Karpas-422 (cell line): ENCODE results near the gene F13A1. TPM values are rescaled to one million over a fixed set of nuclear protein-coding genes. Genes with fewer than 3 reads are reported as not detected.

Source experiments
- DNase-seq: peaks from one replicate; pipeline ENCODE4 v3.0.0-alpha.2; 2015
- H2AFZ ChIP-seq: fragments of 200-600 bp; sonication (generic); 2 replicates; pipeline ENCODE4 v1.6.1; 2014; ENCODE audit warnings: antibody characterized with exemption, low read length, mixed read lengths
- H3K27ac ChIP-seq: fragments of 200-600 bp; sonication (generic); 2 replicates; pipeline ENCODE4 v1.5.1; 2014; ENCODE audit warnings: mild to moderate bottlenecking, low read length, moderate library complexity
- H3K27me3 ChIP-seq: fragments of 200-600 bp; sonication (generic); 2 replicates; pipeline ENCODE4 v1.6.1; 2014; ENCODE audit warnings: low read length, mixed read lengths
- H3K36me3 ChIP-seq: fragments of 200-600 bp; sonication (generic); 2 replicates; pipeline ENCODE4 v1.6.1; 2014; ENCODE audit warnings: low read length, mixed read lengths; ENCODE audit not compliant: insufficient read depth
- H3K4me1 ChIP-seq: fragments of 200-600 bp; sonication (generic); 2 replicates; pipeline ENCODE4 v1.6.1; 2014; ENCODE audit warnings: mild to moderate bottlenecking, low read length, mixed read lengths
- H3K4me2 ChIP-seq: fragments of 200-600 bp; sonication (generic); 2 replicates; pipeline ENCODE4 v1.6.1; 2014; ENCODE audit warnings: low read length, low read depth, mild to moderate bottlenecking; ENCODE audit not compliant: poor library complexity, severe bottlenecking
- H3K4me3 ChIP-seq: fragments of 200-600 bp; sonication (generic); 2 replicates; pipeline ENCODE4 v1.5.1; 2014; ENCODE audit warnings: mild to moderate bottlenecking, antibody characterized with exemption, low read length, mixed read lengths
- H3K79me2 ChIP-seq: fragments of 200-600 bp; sonication (generic); 2 replicates; pipeline ENCODE4 v1.6.1; 2014; ENCODE audit warnings: mild to moderate bottlenecking, low read length, mixed read lengths
- H3K9ac ChIP-seq: fragments of 200-600 bp; sonication (generic); 2 replicates; pipeline ENCODE4 v1.6.0; 2014; ENCODE audit warnings: low read length
- H3K9me2 ChIP-seq: fragments of 200-600 bp; sonication (generic), shearing (Covaris generic); replicated peaks from 2 replicates; pipeline ENCODE4 v1.6.0; 2014; ENCODE audit warnings: mild to moderate bottlenecking, low read length, moderate library complexity; ENCODE audit not compliant: insufficient read depth
- H3K9me3 ChIP-seq: fragments of 300-700, 200-600 bp; sonication (generic); 2 replicates; pipeline ENCODE4 v1.6.1; 2014; ENCODE audit warnings: low read length, mixed read lengths
- H4K20me1 ChIP-seq: fragments of 200-600 bp; sonication (generic); 2 replicates; pipeline ENCODE4 v1.6.1; 2014; ENCODE audit warnings: mild to moderate bottlenecking, antibody characterized with exemption, low read length, low read depth; ENCODE audit not compliant: insufficient read depth
- total RNA-seq: library from RNA; depleted of rRNA; stranded (reverse); fragments of >200 nt; shearing (Covaris generic); gene quantifications from 2 replicates; pipeline ENCODE4 v1.2.3, GENCODE V29; 2014; ENCODE audit warnings: low replicate concordance

F13A1 gene
- total RNA-seq, 1 experiment from 2014 or later = 0.78 TPM

DNA sequence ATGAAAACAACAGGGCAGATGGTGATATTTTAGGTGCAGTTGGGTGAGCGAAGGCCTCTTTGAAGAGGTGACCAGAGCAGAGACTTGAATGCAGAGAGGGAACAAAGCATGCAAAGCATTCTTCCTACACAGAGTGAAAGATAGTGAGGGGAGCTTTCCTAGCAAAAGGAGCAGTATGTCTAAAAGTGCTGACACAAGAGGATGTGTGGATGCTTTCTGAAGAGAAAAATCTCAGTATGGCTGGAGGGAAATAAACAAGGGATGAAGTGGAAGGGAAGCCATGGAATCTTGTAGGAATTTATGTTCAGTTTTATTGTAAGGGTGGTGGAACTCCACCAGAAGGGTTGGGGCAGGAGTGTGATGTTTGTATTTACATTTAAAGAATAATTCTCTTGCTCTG lies 128.6 kb downstream of the F13A1 start:
- no peaks in the 10 kb centered on the region for H3K79me2 ChIP-seq
- no peak overlapping the region for H2AFZ ChIP-seq
- H3K4me3 ChIP-seq = no peak overlapping the region
- H3K27ac ChIP-seq = no peak overlapping the region
- H3K36me3 ChIP-seq = no peaks in the 10 kb centered on the region
- no peaks in the 10 kb centered on the region for H4K20me1 ChIP-seq
- no peak overlapping the region for H3K4me2 ChIP-seq
- H3K9ac ChIP-seq = no peak overlapping the region
- H3K9me3 ChIP-seq = no peaks in the 10 kb centered on the region
- H3K9me2 ChIP-seq = no peaks in the 10 kb centered on the region
- H3K4me1 ChIP-seq = no peaks in the 10 kb centered on the region
- DNase-seq = no peak
- H3K27me3 ChIP-seq = no peaks in the 10 kb centered on the region

- Histone ChIP-seq H3K36me3 (no peaks in the 10 kb centered on the region), H3K9me3 (no peaks in the 10 kb centered on the region), H3K27ac (no peak overlapping the region), H3K4me3 (no peak overlapping the region), H3K9me2 (no peaks in the 10 kb centered on the region), H3K79me2 (no peaks in the 10 kb centered on the region), H3K27me3 (no peaks in the 10 kb centered on the region), H3K4me2 (no peak overlapping the region), H3K9ac (no peak overlapping the region), H2AFZ (no peak overlapping the region), H3K4me1 (no peaks in the 10 kb centered on the region), H4K20me1 (no peaks in the 10 kb centered on the region)
- peak; percentile 45 for DNase-seq
Measured at GRCh38 chr6:6191476-6191875, 129.0 kb downstream of the F13A1 start.

DNA sequence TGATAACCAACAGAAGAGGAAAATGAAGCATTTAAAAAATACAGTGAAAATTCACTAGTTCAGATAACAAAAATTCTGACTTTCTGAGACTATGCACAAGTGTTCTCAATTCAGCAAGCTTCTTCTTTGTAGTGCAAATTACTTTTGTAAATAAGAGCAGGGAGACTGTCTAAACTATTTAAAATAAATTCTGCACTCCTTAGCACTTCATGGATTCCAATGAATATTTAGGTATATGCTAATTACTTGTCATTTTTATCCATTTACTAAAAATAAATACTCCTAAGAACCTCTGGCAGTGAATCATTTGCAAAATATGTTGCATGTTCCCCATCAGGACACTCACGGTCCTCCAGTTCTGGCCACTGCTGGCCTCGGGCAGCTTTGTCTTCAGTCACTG lies 139.8 kb downstream of the F13A1 start:
- Histone ChIP-seq H3K4me1 (no peaks in the 10 kb centered on the region), H3K4me2 (no peak overlapping the region), H3K27me3 (no peaks in the 10 kb centered on the region), H3K9me3 (no peaks in the 10 kb centered on the region), H3K4me3 (no peak overlapping the region), H3K9ac (no peak overlapping the region), H3K27ac (no peak overlapping the region), H3K9me2 (no peaks in the 10 kb centered on the region), H2AFZ (no peak overlapping the region), H3K79me2 (no peaks in the 10 kb centered on the region), H4K20me1 (no peaks in the 10 kb centered on the region), H3K36me3 (no peaks in the 10 kb centered on the region)
- no peak for DNase-seq

GRCh38 chr6:6179858-6180623 lies 140.4 kb downstream of the F13A1 start:
- Histone ChIP-seq H3K9me3 (no peaks in the 10 kb centered on the region), H3K27ac (no peak overlapping the region), H3K27me3 (no peaks in the 10 kb centered on the region), H3K79me2 (no peaks in the 10 kb centered on the region), H3K9ac (no peak overlapping the region), H4K20me1 (no peaks in the 10 kb centered on the region), H3K36me3 (no peaks in the 10 kb centered on the region), H2AFZ (no peak overlapping the region), H3K4me3 (no peak overlapping the region), H3K4me1 (no peaks in the 10 kb centered on the region), H3K4me2 (no peak overlapping the region), H3K9me2 (no peaks in the 10 kb centered on the region)
- DNase-seq = no peak

DNA sequence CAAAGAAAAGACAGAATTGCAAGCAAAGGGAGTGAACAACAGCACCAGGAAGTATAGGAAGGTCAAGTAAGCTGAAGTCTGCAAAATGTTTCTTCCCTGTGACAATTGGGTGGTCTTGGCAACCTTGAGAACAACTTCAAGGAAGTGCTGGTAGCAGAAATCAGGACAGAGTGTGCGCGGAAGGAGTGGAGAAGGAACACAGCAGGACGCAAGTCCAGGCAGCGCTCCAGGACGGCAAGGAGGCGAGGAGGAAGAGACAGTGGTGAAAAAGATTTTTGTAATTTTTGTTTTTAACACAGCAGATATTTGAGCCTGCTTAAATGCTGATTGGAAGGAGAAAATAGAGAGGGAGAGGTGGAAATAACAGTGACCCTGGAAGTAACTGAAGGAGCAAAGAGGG lies 141.7 kb downstream of the F13A1 start:
- no peak overlapping the region for H3K4me2 ChIP-seq
- no peaks in the 10 kb centered on the region for H3K79me2 ChIP-seq
- DNase-seq = no peak
- no peaks in the 10 kb centered on the region for H3K27me3 ChIP-seq
- H3K4me1 ChIP-seq = no peaks in the 10 kb centered on the region
- H3K9me3 ChIP-seq = no peaks in the 10 kb centered on the region
- no peaks in the 10 kb centered on the region for H4K20me1 ChIP-seq
- no peak overlapping the region for H3K9ac ChIP-seq
- no peak overlapping the region for H2AFZ ChIP-seq
- H3K27ac ChIP-seq = no peak overlapping the region
- no peaks in the 10 kb centered on the region for H3K36me3 ChIP-seq
- no peak overlapping the region for H3K4me3 ChIP-seq
- no peaks in the 10 kb centered on the region for H3K9me2 ChIP-seq

DNA sequence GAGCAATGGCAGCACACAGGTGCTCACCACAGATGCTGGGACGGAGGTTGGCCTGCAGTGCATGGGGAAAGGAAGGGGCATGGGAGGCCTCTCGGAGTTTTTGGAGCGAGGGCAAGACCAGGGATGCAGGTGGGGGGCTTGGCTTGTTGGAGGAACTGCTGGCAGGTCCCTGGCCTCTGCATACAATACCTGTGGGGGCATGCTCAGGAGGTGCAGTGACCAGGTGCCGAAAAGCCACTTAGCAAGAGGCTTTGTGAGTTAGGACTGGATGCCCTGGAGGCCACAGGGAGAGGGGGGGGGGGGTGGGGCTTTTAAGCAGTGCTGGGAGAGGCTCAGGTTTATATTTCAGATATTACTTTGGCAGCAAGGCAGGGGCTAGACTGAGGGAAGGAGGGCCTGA lies 142.7 kb downstream of the F13A1 start:
- DNase-seq = no peak
- H3K9me2 ChIP-seq = no peaks in the 10 kb centered on the region
- no peak overlapping the region for H3K4me2 ChIP-seq
- H3K9me3 ChIP-seq = no peaks in the 10 kb centered on the region
- H3K27me3 ChIP-seq = no peaks in the 10 kb centered on the region
- H4K20me1 ChIP-seq = no peaks in the 10 kb centered on the region
- no peak overlapping the region for H3K9ac ChIP-seq
- H3K4me3 ChIP-seq = no peak overlapping the region
- H3K36me3 ChIP-seq = no peaks in the 10 kb centered on the region
- H3K79me2 ChIP-seq = no peaks in the 10 kb centered on the region
- H3K27ac ChIP-seq = no peak overlapping the region
- no peaks in the 10 kb centered on the region for H3K4me1 ChIP-seq
- H2AFZ ChIP-seq = no peak overlapping the region

GRCh38 chr6:6176586-6177228 lies 143.8 kb downstream of the F13A1 start:
- no peaks in the 10 kb centered on the region for H3K9me2 ChIP-seq
- H3K4me3 ChIP-seq = no peak overlapping the region
- H3K27me3 ChIP-seq = no peaks in the 10 kb centered on the region
- no peaks in the 10 kb centered on the region for H3K4me1 ChIP-seq
- H3K79me2 ChIP-seq = no peaks in the 10 kb centered on the region
- H3K36me3 ChIP-seq = no peaks in the 10 kb centered on the region
- no peak overlapping the region for H3K9ac ChIP-seq
- H4K20me1 ChIP-seq = no peaks in the 10 kb centered on the region
- no peak for DNase-seq
- no peak overlapping the region for H3K27ac ChIP-seq
- no peak overlapping the region for H3K4me2 ChIP-seq
- no peak overlapping the region for H2AFZ ChIP-seq
- no peaks in the 10 kb centered on the region for H3K9me3 ChIP-seq

DNA sequence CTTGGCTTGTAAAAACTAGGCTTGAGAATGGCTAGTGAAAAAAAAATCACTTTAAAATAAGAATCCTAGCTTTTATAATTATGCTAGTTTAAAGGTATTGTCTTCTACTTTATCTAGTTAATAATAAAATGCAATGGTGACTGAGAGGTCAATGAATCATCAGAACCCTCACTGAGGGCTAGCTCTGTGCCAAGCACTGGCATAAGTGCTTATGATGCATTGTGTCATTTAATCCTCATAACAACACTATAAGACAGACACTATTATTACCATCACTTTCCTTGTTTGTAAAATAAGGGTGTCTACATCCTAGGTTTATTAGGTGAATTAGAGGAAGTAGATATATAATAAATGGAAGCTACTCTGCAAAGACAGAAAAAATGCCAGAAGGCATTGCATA lies 144.3 kb downstream of the F13A1 start:
- H3K9ac ChIP-seq = no peak overlapping the region
- H3K9me2 ChIP-seq = no peaks in the 10 kb centered on the region
- no peaks in the 10 kb centered on the region for H3K9me3 ChIP-seq
- no peak overlapping the region for H2AFZ ChIP-seq
- H3K36me3 ChIP-seq = no peaks in the 10 kb centered on the region
- no peak overlapping the region for H3K27ac ChIP-seq
- no peak overlapping the region for H3K4me3 ChIP-seq
- H4K20me1 ChIP-seq = no peaks in the 10 kb centered on the region
- no peak overlapping the region for H3K4me2 ChIP-seq
- DNase-seq = no peak
- H3K4me1 ChIP-seq = no peaks in the 10 kb centered on the region
- H3K27me3 ChIP-seq = no peaks in the 10 kb centered on the region
- H3K79me2 ChIP-seq = no peaks in the 10 kb centered on the region
